GM12878 (cell line): ENCODE data around the gene MEN1. TPM values are rescaled to one million over a fixed set of nuclear protein-coding genes. Genes with fewer than 3 reads are reported as not detected.

Experiments used
- ATAC-seq: fragments of 200-7000 bp; cut with Tn5 transposase; 3 replicates; pipeline ENCODE4 v1.9.1; 2020; ENCODE audit warnings: mild to moderate bottlenecking, moderate library complexity
- BruUV-seq: library from RNA; stranded (reverse); fragments of 400-500 nt; replicated peaks from 2 replicates; lab custom pipeline; 2021; lab: Mats Ljungman, UMichigan
- CTCF ChIA-PET: fragments of 300-600 bp; sonication (Branson Sonifier 250); formaldehyde crosslinking; extraction: SDS; loops from one replicate; lab custom pipeline; 2021; ENCODE audit warnings: inconsistent platforms; lab: Yijun Ruan, JAX
- POLR2A ChIA-PET: fragments of 350-600 bp; formaldehyde crosslinking; extraction: SDS; loops from one replicate; lab custom pipeline; 2021; ENCODE audit warnings: inconsistent platforms; lab: Charles Lee
- RAD21 ChIA-PET: fragments of 300-600 bp; sonication (Branson Sonifier 250); formaldehyde crosslinking; loops from one replicate; lab custom pipeline; 2023; ENCODE audit warnings: antibody characterized with exemption; ENCODE audit not compliant: unreplicated experiment; lab: Charles Lee
- SMC1A ChIA-PET: fragments of 300-600 bp; sonication (Branson Sonifier 250); formaldehyde crosslinking; loops from one replicate; lab custom pipeline; 2023; ENCODE audit not compliant: unreplicated experiment, uncharacterized antibody; lab: Charles Lee
- DNase-seq: peaks from one replicate; pipeline ENCODE4 v3.0.0-alpha.2; 2011; ENCODE audit warnings: low read depth, low spot score
- FAIRE-seq: peaks from 3 replicates; lab custom pipeline; 2011; peaks lifted over from hg19 to GRCh38; lab: Jason Lieb, UNC
- H2AFZ ChIP-seq: 2 replicates; pipeline ENCODE4 v1.6.0; 2011; ENCODE audit warnings: low read depth, low read length, control low read depth; ENCODE audit not compliant: control insufficient read depth
- H3K27ac ChIP-seq: 2 replicates; pipeline ENCODE4 v1.5.1; 2011; ENCODE audit warnings: control low read depth; ENCODE audit not compliant: control insufficient read depth, insufficient read depth
- H3K27me3 ChIP-seq, 2 experiments: replicated peaks in 1 of 2; 2 replicates each; pipeline versions ENCODE4 v1.6.0 to v1.6.1; 2011; ENCODE audit warnings: low read length in 1 of 2; ENCODE audit not compliant: control insufficient read depth in 2 of 2, insufficient read depth in 2 of 2
- H3K36me3 ChIP-seq, 2 experiments: 2 replicates each; pipeline ENCODE4 v1.5.1; 2011; ENCODE audit warnings: low read length in 1 of 2; ENCODE audit not compliant: control insufficient read depth in 2 of 2, insufficient read depth in 2 of 2
- H3K4me1 ChIP-seq: 2 replicates; pipeline ENCODE4 v1.6.1; 2011; ENCODE audit warnings: mild to moderate bottlenecking, low read length, moderate library complexity, mixed read lengths; ENCODE audit not compliant: control insufficient read depth, insufficient read depth
- H3K4me2 ChIP-seq: 2 replicates; pipeline ENCODE4 v1.6.0; 2011; ENCODE audit warnings: control low read depth; ENCODE audit not compliant: control insufficient read depth, insufficient read depth
- H3K4me3 ChIP-seq: fragments of 200-600 bp; sonication (generic); 2 replicates; pipeline ENCODE4 v1.5.1; 2016
- H3K79me2 ChIP-seq: 2 replicates; pipeline ENCODE4 v1.6.0; 2011; ENCODE audit warnings: low read length; ENCODE audit not compliant: control insufficient read depth, insufficient read depth
- H3K9ac ChIP-seq: 2 replicates; pipeline ENCODE4 v1.8.0; 2011; ENCODE audit warnings: low read length, control low read depth, mixed read lengths; ENCODE audit not compliant: control insufficient read depth, insufficient read depth
- H3K9me3 ChIP-seq: replicated peaks from 3 replicates; pipeline ENCODE4 v1.5.1; 2011; ENCODE audit warnings: mild to moderate bottlenecking, low read length; ENCODE audit not compliant: control insufficient read depth, insufficient read depth
- H4K20me1 ChIP-seq: 2 replicates; pipeline ENCODE4 v1.6.0; 2011; ENCODE audit not compliant: control insufficient read depth, insufficient read depth
- BCLAF1 ChIP-seq: fragments of 450-650 bp; IDR thresholded peaks from 2 replicates; pipeline ENCODE4 v1.6.1; 2017; ENCODE audit warnings: antibody characterized with exemption, mild to moderate bottlenecking, moderate library complexity
- EGR1 ChIP-seq, 2 experiments: IDR thresholded peaks; 1 replicate in 1 of 2; 2 replicates in 1 of 2; pipeline ENCODE4 v1.6.1; 2011 to 2012; ENCODE audit warnings: low read depth in 2 of 2, low read length in 2 of 2, borderline replicate concordance in 1 of 2, mild to moderate bottlenecking in 1 of 2, moderate library complexity in 1 of 2
- RB1 ChIP-seq: fragments of 450-650 bp; formaldehyde crosslinking; IDR thresholded peaks from 2 replicates; pipeline ENCODE4 v1.6.1; 2017; ENCODE audit warnings: mild to moderate bottlenecking, borderline replicate concordance
- SIN3A ChIP-seq: IDR thresholded peaks from 2 replicates; pipeline ENCODE4 v1.6.1; 2012; ENCODE audit warnings: low read depth, low read length, improper control_type of control experiment
- SMAD1 ChIP-seq: fragments of 450-650 bp; IDR thresholded peaks from 2 replicates; pipeline ENCODE4 v1.6.1; 2018; ENCODE audit warnings: mild to moderate bottlenecking, low read depth; ENCODE audit not compliant: partially characterized antibody
- SUZ12 ChIP-seq: fragments of 200-600 bp; sonication (generic); IDR thresholded peaks from one replicate; pipeline ENCODE4 v1.6.1; 2018; ENCODE audit warnings: antibody characterized with exemption, mild to moderate bottlenecking; ENCODE audit not compliant: unreplicated experiment
- ZNF274 ChIP-seq: IDR thresholded peaks from one replicate; pipeline ENCODE4 v1.8.0; 2011; ENCODE audit not compliant: insufficient read length, insufficient read depth
- WGBS: methylation state at CpG from one replicate; pipeline ENCODE4 v1.1.6; 2016; ENCODE audit warnings: low lambda C conversion rate; ENCODE audit not compliant: insufficient replicate concordance, insufficient coverage; ENCODE audit errors: missing lambda C conversion rate; 5-methylcytosine and 5-hydroxymethylcytosine counted together
- in situ Hi-C: fragments of 300-500 bp; cut with MboI; formaldehyde crosslinking; loops from 9 replicates; pipeline ENCODE4 v1.14.3; 2018; ENCODE audit warnings: mixed read lengths
- intact Hi-C: fragments of 100-400 bp; cut with micrococcal nuclease; formaldehyde crosslinking; loops from one replicate; pipeline ENCODE4 v1.14.2; 2022; ENCODE audit not compliant: unreplicated experiment
- polyA plus RNA-seq, 11 experiments: library from polyadenylated mRNA; depleted of rRNA in 4 of 11; unstranded in 6 of 11; stranded (reverse) in 5 of 11; fragments of >200 nt; fragmentation: Nextera tagmentation in 4 of 11; fragmentation: Illumina TruSeq in 1 of 11; extraction: Ambion mirVana in 4 of 11; extraction: Trizol in 1 of 11; gene quantifications; 1 replicate in 1 of 11; 2 replicates in 10 of 11; pipeline versions ENCODE4 v1.2.1 to v1.2.3, GENCODE V29; 2011 to 2016; ENCODE audit warnings: inconsistent platforms in 2 of 11, missing spikeins in 2 of 11, low read depth in 1 of 11
- total RNA-seq, 4 experiments: library from RNA; depleted of rRNA in 3 of 4; stranded (reverse); fragments of >200 nt in 3 of 4; fragmentation: Illumina TruSeq in 1 of 4; extraction: Trizol in 1 of 4; gene quantifications; 2 replicates each; pipeline versions ENCODE4 v1.2.1 to v1.2.3, GENCODE V29; 2013 to 2021
- TF ChIP-seq, protein P1 (sequence below): IDR thresholded peaks from 2 replicates; pipeline ENCODE4 v1.6.1; 2011; ENCODE audit warnings: low read depth, low read length, improper control_type of control experiment, borderline replicate concordance
- TF ChIP-seq, protein P2 (sequence below): fragments of 450-650 bp; IDR thresholded peaks from 2 replicates; pipeline ENCODE4 v1.6.1; 2017; ENCODE audit warnings: mild to moderate bottlenecking, moderate library complexity

Gene MEN1
- total and polyA plus RNA-seq, 10 of the 15 experiments (the other 5 are each of a cell fraction or from before 2014, with no cell fraction given), result 2.5 to 39.7 (median 20.7) TPM

- POLR2A ChIA-PET, result no interaction called here
- intact Hi-C loops, result loop anchor here (10.0 kb wide), 1 partner anchor 341 kb away; the partner anchor contains the start of genes TM7SF2 and ZNHIT2
- in situ Hi-C loops, result no loop called here
- FAIRE-seq, result no peak
- Histone ChIP-seq H3K36me3 (peaks cover 24 to 61% of the 10 kb centered on the region in 2 experiments), H4K20me1 (peaks cover 24% of the 10 kb centered on the region), H3K27ac (no peak overlapping the region), H3K27me3 (no peaks in the 10 kb centered on the region), H2AFZ (no peak overlapping the region), H3K4me1 (peaks cover 36% of the 10 kb centered on the region), H3K9me3 (no peaks in the 10 kb centered on the region; the same call in 2 of the 3 replicates), H3K79me2 (peaks cover 66% of the 10 kb centered on the region), H3K9ac (no peak overlapping the region), H3K4me2 (peak overlapping the region; percentile 80), H3K4me3 (0 out of 2 replicates have a peak overlapping the region, but pooled peaks have one; percentile 14)
- SMC1A ChIA-PET, result interaction anchor here (1.4 kb wide), 1 partner anchor 555 kb away, joined by 3 read pairs; no protein-coding TSS in a partner anchor
- CTCF ChIA-PET, result interaction anchor here (0.6 to 2.7 kb wide), 5 partner anchors 9 to 34 kb away, joined by 3 to 15 read pairs (median 4); no protein-coding TSS in a partner anchor
- BruUV-seq, result no TSS peak
- RAD21 ChIA-PET, result interaction anchor here (1.1 to 2.1 kb wide), 2 partner anchors 35 to 86 kb away, joined by 4 to 5 read pairs; no protein-coding TSS in a partner anchor
- DNase-seq, result no peak
- WGBS, result 66% methylated on average over 5 of the region's 5 CpGs
- TF ChIP-seq EGR1 (IDR thresholded peaks at IDR 0.05; ENCODE audit: borderline replicate concordance in 1 of 2, low read depth in 2 of 2, low read length in 2 of 2) (no peak), RB1 (no peak), ZNF274 (no peak), SUZ12 (no peak), SIN3A (no peak), SMAD1 (no peak), BCLAF1 (no peak)
- TF ChIP-seq, protein P1, sequence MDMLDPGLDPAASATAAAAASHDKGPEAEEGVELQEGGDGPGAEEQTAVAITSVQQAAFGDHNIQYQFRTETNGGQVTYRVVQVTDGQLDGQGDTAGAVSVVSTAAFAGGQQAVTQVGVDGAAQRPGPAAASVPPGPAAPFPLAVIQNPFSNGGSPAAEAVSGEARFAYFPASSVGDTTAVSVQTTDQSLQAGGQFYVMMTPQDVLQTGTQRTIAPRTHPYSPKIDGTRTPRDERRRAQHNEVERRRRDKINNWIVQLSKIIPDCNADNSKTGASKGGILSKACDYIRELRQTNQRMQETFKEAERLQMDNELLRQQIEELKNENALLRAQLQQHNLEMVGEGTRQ, result no peak
- TF ChIP-seq, protein P2, sequence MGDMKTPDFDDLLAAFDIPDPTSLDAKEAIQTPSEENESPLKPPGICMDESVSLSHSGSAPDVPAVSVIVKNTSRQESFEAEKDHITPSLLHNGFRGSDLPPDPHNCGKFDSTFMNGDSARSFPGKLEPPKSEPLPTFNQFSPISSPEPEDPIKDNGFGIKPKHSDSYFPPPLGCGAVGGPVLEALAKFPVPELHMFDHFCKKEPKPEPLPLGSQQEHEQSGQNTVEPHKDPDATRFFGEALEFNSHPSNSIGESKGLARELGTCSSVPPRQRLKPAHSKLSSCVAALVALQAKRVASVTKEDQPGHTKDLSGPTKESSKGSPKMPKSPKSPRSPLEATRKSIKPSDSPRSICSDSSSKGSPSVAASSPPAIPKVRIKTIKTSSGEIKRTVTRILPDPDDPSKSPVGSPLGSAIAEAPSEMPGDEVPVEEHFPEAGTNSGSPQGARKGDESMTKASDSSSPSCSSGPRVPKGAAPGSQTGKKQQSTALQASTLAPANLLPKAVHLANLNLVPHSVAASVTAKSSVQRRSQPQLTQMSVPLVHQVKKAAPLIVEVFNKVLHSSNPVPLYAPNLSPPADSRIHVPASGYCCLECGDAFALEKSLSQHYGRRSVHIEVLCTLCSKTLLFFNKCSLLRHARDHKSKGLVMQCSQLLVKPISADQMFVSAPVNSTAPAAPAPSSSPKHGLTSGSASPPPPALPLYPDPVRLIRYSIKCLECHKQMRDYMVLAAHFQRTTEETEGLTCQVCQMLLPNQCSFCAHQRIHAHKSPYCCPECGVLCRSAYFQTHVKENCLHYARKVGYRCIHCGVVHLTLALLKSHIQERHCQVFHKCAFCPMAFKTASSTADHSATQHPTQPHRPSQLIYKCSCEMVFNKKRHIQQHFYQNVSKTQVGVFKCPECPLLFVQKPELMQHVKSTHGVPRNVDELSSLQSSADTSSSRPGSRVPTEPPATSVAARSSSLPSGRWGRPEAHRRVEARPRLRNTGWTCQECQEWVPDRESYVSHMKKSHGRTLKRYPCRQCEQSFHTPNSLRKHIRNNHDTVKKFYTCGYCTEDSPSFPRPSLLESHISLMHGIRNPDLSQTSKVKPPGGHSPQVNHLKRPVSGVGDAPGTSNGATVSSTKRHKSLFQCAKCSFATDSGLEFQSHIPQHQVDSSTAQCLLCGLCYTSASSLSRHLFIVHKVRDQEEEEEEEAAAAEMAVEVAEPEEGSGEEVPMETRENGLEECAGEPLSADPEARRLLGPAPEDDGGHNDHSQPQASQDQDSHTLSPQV, result no peak
- no peak for ATAC-seq
These were observed 36.2 kb downstream of the MEN1 start for GRCh38 chr11:64774144-64774543.
